H4 (cell line): ENCODE data around the gene SULT1A1. TPM values are rescaled to one million over a fixed set of nuclear protein-coding genes. Genes with fewer than 3 reads are reported as not detected.

Experiments
- DNase-seq: peaks from one replicate; pipeline ENCODE4 v3.0.0-alpha.2; 2015; ENCODE audit warnings: low spot score
- total RNA-seq: library from RNA; depleted of rRNA; stranded (reverse); fragments of >200 nt; shearing (Covaris generic); gene quantifications from 2 replicates; pipeline ENCODE4 v1.2.3, GENCODE V29; 2014; rRNA removed

Gene SULT1A1
- total RNA-seq, 1 experiment from 2014 or later, result 50.4 TPM

- DNase-seq, result no peak
Measured at GRCh38 chr16:28561557-28562187, 48.2 kb downstream of the SULT1A1 start.

DNA sequence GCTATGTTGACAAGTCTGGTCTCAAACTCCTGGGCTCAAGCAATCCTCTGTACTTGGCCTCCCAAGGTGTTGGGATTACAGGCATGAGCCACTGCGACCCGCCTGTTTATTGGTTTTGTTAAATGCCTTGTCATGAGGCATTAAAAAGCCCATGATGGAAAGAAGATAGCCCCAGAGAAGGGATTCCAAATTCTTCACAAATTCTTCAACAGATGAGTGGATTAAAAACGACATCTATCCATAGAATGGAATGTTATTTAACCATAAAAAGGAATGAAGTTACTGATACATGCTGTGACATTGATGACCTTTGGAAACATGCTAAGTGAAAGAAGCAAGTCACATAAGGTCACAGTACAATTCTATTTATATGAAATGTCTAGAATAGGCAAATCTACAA, 51.4 kb downstream of the SULT1A1 start:
- DNase-seq, result no peak

- no peak for DNase-seq
Measured at GRCh38 chr16:28556914-28557320, 52.9 kb downstream of the SULT1A1 start.

DNA sequence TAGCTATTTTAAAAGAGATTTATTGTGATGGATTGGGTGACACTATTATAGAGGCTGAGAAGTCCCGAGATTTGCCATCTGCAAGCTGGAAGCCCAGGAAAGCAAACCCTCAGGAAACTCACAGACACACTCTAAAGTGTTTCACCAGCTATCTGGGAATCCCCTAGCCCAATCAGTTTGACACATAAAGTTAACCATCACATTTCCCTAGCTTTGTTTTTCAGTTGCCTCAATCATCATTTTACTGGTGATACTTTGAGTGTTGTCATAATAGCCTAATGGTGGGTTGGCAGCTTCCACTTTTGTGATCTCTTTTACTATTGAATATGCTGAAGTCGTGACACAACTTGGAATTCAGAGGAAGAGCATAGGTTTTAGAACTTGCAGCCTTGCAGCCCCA, 54.3 kb downstream of the SULT1A1 start:
- DNase-seq, result no peak

Other genes with a start within 250 kb of the SULT1A1 start
- gene NPIPB6, start 246.5 kb downstream of the SULT1A1 start, total RNA-seq, result 0.31 TPM in 1 of 2 replicates, not detected in the other
- 47.6 and 97.2 TPM in 2 replicates for gene EIF3CL, start 206.2 kb downstream of the SULT1A1 start, total RNA-seq
- gene NPIPB7, start 137.7 kb downstream of the SULT1A1 start, total RNA-seq, result not detected in 2 replicates
- 15.4 and 18.1 TPM in 2 replicates for gene CLN3, start 118.0 kb downstream of the SULT1A1 start, total RNA-seq
- gene APOBR, start 115.4 kb downstream of the SULT1A1 start, total RNA-seq, result not detected in 2 replicates
- gene IL27, start 103.2 kb downstream of the SULT1A1 start, total RNA-seq, result not detected in 2 replicates
- 52.0 and 53.5 TPM in 2 replicates for gene NUPR1, start 71.1 kb downstream of the SULT1A1 start, total RNA-seq
- gene SGF29, start 56.1 kb downstream of the SULT1A1 start, total RNA-seq, result 10.0 and 15.4 TPM in 2 replicates
- gene SULT1A2, start 13.0 kb downstream of the SULT1A1 start, total RNA-seq, result 2.0 and 2.8 TPM in 2 replicates
- gene NPIPB8, start 28.0 kb upstream of the SULT1A1 start, total RNA-seq, result not detected in 2 replicates
- gene EIF3C, start 101.4 kb upstream of the SULT1A1 start, total RNA-seq, result 71.4 and 82.5 TPM in 2 replicates
- gene NPIPB9, start 141.7 kb upstream of the SULT1A1 start, total RNA-seq, result 0.46 and 1.7 TPM in 2 replicates
- gene ATXN2L, start 213.0 kb upstream of the SULT1A1 start, total RNA-seq, result 27.2 and 31.0 TPM in 2 replicates
- gene TUFM, start 236.3 kb upstream of the SULT1A1 start, total RNA-seq, result 150 and 159 TPM in 2 replicates